H1 (cell line): ENCODE data around the gene PCSK4. TPM values are rescaled to one million over a fixed set of nuclear protein-coding genes. Genes with fewer than 3 reads are reported as not detected.

Experiments used
- RAD21 ChIP-seq, 2 experiments: IDR thresholded peaks in 1 of 2; conservative IDR thresholded peaks in 1 of 2; 2 replicates each; pipeline ENCODE4 v1.6.1; 2011; ENCODE audit warnings: low read depth in 2 of 2, low read length in 2 of 2, improper control_type of control experiment in 1 of 2, inconsistent platforms in 1 of 2, mild to moderate bottlenecking in 1 of 2, moderate library complexity in 1 of 2
- polyA plus RNA-seq, 7 experiments: library from polyadenylated mRNA; depleted of rRNA in 3 of 7; stranded (reverse) in 5 of 7; unstranded in 2 of 7; fragments of >200 nt in 5 of 7; fragments of 200-250 nt in 2 of 7; gene quantifications; 1 replicate in 5 of 7; 2 replicates in 1 of 7; 4 replicates in 1 of 7; pipeline versions ENCODE4 v1.2.1 to v1.2.3, GENCODE V29; 2011 to 2013; ENCODE audit warnings: missing spikeins in 2 of 7, mixed read lengths in 2 of 7
- total RNA-seq: library from RNA; stranded (reverse); fragmentation: NEBNext Ultra II Directional; extraction: Animal tissue kit (Norgen Biotek cat#: 25700); gene quantifications from 2 replicates; pipeline ENCODE4 v1.2.1, GENCODE V29; 2021

PCSK4 gene
- total and polyA plus RNA-seq, 2 of the 8 experiments (the other 6 are each of a cell fraction or from before 2014, with no cell fraction given): 9.8 to 10.7 TPM

DNA sequence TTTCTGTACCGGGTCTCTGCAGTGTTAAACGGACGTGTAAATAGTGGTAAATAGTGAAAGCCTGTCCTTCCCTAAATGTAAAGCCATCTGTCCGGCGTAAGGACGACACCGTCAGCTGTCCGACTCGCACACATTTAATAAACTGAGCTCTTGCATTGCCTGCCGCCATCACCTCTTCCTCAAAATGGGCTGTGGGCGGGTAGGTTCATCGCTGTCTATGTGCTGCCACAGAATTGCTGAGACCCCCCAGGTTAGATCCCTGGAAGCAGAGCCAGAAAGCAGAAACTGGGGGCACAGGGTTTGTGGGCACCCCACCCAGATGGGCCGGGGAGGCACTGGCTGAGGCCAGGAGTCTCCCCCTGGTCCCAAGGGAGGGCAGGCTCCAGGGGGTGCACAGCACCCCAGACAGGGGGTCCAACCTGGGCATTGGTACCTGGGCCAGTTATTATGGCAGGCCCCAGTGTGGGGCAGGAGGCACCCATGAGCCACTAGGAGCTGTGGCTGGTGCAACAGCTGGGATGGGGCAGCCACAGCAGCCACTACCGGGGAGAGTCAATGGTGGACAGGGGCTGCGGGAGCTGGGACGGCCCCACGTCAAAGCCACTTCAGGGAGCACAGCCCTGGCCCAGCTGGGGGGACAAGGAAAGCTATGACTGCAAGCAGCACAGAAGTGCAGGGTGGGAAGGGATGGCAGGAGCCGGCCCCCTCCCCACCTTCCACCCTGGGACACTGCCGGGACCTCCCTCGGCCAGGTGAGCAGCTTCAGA is 16.9 kb downstream of the PCSK4 start (continued):
- TF ChIP-seq RAD21 (IDR thresholded peaks at IDR 0.05 in 1 of 2, conservative IDR thresholded peaks at IDR 0.05 in 1 of 2; ENCODE audit: low read depth in 2 of 2, low read length in 2 of 2): no peak
